ENCODE measurements around the gene ABTB1.
"Not testable (repeated sequence)": the region's sequence is repeated elsewhere in the genome, so short reads cannot be mapped to it uniquely, and the experiment has no call there.

ABTB1 gene

DNA sequence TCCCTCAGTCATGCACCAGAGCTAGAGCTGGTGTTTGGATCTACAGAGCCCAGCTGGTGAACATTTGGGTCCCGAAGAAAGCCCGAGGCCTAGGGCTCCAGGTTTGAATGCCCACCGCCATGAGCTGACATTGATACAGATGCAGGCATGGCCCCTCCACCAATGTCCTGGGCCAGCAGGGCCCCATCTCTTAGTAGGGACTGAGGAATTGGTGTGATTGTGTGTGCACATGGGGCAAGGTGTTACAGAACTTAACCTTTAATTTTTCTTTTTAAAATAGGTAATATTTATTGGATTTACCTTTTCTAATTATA lies 32.8 kb upstream of the ABTB1 start:
- no peaks in the 10 kb centered on the region for H3K9me3 Mint-ChIP-seq
- peaks cover 16% of the 10 kb centered on the region for H3K4me1 Mint-ChIP-seq (ENCODE audit: low read depth)
- H3K4me3 Mint-ChIP-seq: no peak overlapping the region
- peaks cover 6% of the 10 kb centered on the region for H3K27me3 Mint-ChIP-seq (ENCODE audit: low read depth)
- H3K36me3 Mint-ChIP-seq (ENCODE audit: low read depth): no peaks in the 10 kb centered on the region
- H3K27ac Mint-ChIP-seq: no peak overlapping the region

DNA sequence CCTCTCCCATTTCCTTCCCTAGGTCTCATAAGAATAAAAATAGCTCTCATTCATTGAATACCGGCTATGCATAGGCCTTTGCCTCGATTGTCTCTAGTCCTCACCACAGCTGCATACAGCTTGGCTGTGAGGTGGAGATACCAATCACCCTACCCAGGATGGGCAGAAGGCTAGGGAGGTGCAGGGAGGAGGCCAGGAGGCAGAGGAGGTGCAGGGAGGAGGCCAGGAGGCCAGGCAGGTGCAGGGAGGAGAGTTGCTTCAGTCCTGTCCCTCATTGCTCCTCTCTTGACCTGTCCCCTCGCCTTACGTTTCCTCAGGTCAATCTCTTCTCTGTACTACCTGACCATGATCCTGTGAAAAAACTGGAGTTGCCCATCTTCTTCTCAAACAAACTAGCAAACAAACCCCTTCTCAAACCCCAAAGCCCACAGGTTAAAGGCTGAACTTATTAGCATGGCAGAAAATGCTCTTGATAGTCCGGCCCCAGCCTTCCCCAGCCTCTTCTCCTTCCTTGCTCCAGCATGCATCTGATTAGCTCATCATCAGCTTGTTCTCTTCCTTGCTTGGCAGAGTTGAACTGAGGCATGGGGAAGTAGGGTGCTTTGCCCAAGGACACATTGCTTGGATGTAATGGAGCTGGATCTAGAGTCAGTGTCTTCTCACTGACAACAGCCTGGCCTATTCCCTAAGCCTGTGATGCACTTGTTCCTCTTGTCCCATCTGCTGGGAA lies 27.9 kb upstream of the ABTB1 start:
- H3K4me3 Mint-ChIP-seq: no peak overlapping the region
- peaks cover 3% of the 10 kb centered on the region for H3K27me3 Mint-ChIP-seq (ENCODE audit: low read depth)
- no peaks in the 10 kb centered on the region for H3K36me3 Mint-ChIP-seq (ENCODE audit: low read depth)
- no peaks in the 10 kb centered on the region for H3K9me3 Mint-ChIP-seq
- no peak overlapping the region for H3K27ac Mint-ChIP-seq
- H3K4me1 Mint-ChIP-seq (ENCODE audit: low read depth): no peaks in the 10 kb centered on the region

DNA sequence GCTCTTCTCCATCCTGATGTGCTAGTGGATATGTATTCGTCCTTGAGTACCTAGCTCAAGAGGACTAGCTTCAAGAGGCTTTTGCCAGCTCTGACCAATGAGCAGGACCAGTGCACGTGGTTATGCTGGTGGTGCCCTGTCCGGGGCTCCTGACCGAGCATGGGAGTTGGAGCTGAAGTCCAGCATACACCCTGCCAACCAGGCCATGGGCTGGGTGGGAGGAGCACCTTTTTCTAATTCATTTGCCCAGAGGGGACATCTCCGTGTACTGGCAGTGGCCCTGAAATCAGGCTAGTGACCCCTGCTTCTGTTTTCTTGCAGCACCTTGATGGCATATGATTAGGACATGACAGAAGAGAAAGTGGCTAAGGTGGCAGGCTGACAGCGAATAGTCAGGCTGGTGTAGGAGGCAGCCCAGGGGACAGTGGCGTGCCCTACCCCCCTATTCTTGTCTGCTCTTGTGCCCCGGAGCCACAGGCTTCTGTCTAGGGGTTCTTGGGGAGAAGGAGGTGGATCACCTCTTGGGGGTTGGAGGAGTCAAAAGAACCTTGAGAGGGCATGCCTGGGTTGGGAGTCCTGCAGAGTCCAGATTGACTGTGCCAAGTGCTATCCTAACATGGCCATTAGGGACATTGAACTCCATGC lies 27.3 kb upstream of the ABTB1 start:
- H3K4me1 Mint-ChIP-seq (ENCODE audit: low read depth): no peaks in the 10 kb centered on the region
- no peak overlapping the region for H3K27ac Mint-ChIP-seq
- H3K4me3 Mint-ChIP-seq: no peak overlapping the region
- H3K9me3 Mint-ChIP-seq: no peaks in the 10 kb centered on the region
- no peaks in the 10 kb centered on the region for H3K36me3 Mint-ChIP-seq (ENCODE audit: low read depth)
- peaks cover 3% of the 10 kb centered on the region for H3K27me3 Mint-ChIP-seq (ENCODE audit: low read depth)

DNA sequence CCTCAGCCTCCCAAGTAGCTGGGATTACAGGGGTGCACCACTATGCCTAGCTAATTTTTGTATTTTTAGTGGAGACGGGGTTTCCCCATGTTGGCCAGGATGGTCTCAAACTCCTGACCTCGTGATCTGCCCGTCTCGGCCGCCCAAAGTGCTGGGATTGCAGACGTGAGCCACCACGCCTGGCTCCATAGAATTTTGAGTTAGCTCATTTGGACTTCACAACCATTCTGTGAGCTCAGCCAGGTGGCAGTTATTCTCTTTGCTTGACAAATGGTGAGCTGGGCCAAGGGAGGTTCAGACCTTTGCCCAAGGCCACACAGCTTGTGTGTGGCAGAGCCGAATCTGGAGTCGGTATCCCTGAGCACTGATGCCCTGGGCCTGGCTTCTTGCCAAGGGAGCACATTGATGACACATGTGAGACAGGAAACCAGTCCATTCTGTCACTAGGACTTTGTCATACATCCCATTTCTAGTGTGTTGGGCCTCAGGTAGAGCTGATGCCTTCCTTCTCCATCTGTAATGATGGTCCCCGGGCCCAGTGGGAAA lies 26.2 kb upstream of the ABTB1 start:
- H3K27me3 Mint-ChIP-seq (ENCODE audit: low read depth): peaks cover 3% of the 10 kb centered on the region
- H3K9me3 Mint-ChIP-seq: no peaks in the 10 kb centered on the region
- H3K4me3 Mint-ChIP-seq: no peak overlapping the region
- H3K27ac Mint-ChIP-seq: no peak overlapping the region
- H3K36me3 Mint-ChIP-seq (ENCODE audit: low read depth): no peaks in the 10 kb centered on the region
- no peaks in the 10 kb centered on the region for H3K4me1 Mint-ChIP-seq (ENCODE audit: low read depth)

DNA sequence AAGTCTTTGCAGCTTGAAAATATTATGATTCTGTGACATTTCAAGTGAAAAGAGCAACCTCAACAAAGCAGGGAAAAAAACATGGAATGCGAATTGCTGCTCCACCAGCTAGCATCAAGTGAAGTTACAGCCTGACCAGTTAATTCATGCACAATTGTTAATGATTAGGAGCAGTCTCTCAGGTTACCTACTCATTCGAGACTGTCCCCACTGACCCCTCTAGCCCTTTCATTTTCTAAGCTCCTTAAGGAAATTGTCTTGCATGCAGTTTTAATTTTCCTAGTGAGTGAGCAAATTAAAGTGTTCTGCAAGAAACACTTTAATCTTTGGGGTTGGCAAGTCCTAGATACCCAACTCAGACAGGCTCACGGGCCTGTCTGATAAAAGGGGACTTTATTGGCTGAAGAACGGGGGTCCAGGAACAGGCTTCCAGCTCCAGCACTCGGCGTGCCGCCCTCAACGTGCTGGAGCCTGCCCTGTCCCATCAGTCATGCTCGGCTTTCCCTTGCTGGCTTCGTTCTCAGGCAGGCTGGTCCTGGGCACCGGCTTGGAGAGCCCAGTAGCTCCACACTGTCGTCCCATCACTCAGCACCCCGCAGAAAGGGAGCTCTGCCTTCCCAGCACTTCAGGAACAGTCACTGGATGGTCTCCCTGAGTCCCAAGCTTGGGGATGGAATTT lies 25.4 kb upstream of the ABTB1 start:
- H3K36me3 Mint-ChIP-seq (ENCODE audit: low read depth): no peaks in the 10 kb centered on the region
- H3K27ac Mint-ChIP-seq: no peak overlapping the region
- H3K27me3 Mint-ChIP-seq (ENCODE audit: low read depth): peaks cover 1% of the 10 kb centered on the region
- no peak overlapping the region for H3K4me3 Mint-ChIP-seq
- H3K4me1 Mint-ChIP-seq (ENCODE audit: low read depth): no peaks in the 10 kb centered on the region
- H3K9me3 Mint-ChIP-seq: no peaks in the 10 kb centered on the region

DNA sequence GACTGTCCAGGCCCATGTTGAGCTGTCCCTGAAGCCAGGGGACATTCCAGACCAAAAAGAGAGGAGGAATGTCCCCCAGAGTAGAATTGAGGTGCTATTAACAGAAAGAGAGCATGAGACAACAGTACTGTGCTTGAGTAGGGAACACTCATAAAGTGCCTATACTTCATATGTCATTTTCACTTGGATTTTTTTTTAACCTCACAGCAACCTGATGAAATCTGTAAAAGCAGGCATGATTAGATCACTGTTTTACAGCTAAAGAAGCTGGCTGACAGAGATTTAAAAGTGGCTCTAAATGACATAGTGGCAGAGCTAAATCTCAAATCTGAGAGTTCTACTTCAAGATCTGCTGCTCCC lies 24.9 kb upstream of the ABTB1 start:
- H3K9me3 Mint-ChIP-seq: no peaks in the 10 kb centered on the region
- H3K36me3 Mint-ChIP-seq (ENCODE audit: low read depth): no peaks in the 10 kb centered on the region
- H3K4me3 Mint-ChIP-seq: no peak overlapping the region
- H3K27ac Mint-ChIP-seq: no peak overlapping the region
- no peaks in the 10 kb centered on the region for H3K4me1 Mint-ChIP-seq (ENCODE audit: low read depth)
- H3K27me3 Mint-ChIP-seq (ENCODE audit: low read depth): no peaks in the 10 kb centered on the region

DNA sequence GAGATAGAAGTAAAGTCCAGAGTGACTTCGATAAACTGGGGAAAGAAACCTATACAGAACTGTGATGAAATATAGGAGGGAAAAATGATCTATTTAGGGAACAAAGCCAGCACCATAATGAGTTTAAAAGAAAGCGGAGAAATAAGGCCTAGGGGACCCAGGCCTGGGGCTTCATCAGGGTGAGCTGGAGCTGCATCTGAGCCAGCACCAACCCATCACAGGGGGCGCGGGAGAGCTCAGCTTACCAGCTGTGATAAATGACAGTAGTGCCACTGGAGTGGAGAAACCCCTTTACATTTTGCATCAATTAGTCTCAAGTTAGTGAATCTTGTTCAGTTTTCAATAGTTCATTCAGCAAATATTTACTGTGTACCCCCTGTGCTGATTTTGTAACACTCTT lies 22.5 kb upstream of the ABTB1 start:
- no peaks in the 10 kb centered on the region for H3K27me3 Mint-ChIP-seq (ENCODE audit: low read depth)
- no peak overlapping the region for H3K4me3 Mint-ChIP-seq
- no peaks in the 10 kb centered on the region for H3K4me1 Mint-ChIP-seq (ENCODE audit: low read depth)
- no peaks in the 10 kb centered on the region for H3K9me3 Mint-ChIP-seq
- H3K27ac Mint-ChIP-seq: no peak overlapping the region
- no peaks in the 10 kb centered on the region for H3K36me3 Mint-ChIP-seq (ENCODE audit: low read depth)

DNA sequence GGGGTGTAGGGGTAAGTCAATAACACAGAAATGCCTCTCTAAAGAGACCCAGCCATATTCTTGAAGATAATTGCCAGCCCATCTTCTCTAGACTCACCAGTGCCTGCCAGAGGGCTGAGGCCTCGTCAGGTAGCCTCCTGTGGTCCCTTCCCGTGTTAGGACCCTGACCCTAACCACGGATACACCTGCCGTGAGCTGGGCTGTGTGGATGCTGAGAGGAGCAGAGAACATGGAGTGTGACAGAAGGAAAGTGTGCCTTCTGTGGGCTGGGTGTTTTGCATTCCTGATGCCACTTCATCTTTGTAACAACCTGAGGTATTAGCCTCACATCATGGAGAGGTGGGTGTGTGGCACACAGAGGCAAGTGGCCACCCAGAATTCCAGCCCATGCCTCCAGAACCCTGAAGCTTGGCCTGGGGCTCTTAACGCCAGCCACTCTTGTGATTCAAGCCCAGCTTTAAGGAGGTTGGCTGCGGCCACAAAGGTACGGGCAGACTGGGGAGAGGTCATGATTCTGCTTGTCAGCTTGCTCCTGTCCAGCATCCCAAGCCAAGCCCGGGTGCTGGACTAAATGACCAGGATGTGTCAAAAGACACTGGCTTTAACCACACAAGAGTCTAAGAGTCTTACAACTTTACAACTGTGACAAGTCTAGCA lies 21.1 kb upstream of the ABTB1 start:
- Mint-ChIP-seq H3K4me3 (no peak overlapping the region), H3K27ac (no peak overlapping the region), H3K9me3 (no peaks in the 10 kb centered on the region), H3K27me3 (ENCODE audit: low read depth) (no peaks in the 10 kb centered on the region), H3K36me3 (ENCODE audit: low read depth) (no peaks in the 10 kb centered on the region), H3K4me1 (ENCODE audit: low read depth) (no peaks in the 10 kb centered on the region)

DNA sequence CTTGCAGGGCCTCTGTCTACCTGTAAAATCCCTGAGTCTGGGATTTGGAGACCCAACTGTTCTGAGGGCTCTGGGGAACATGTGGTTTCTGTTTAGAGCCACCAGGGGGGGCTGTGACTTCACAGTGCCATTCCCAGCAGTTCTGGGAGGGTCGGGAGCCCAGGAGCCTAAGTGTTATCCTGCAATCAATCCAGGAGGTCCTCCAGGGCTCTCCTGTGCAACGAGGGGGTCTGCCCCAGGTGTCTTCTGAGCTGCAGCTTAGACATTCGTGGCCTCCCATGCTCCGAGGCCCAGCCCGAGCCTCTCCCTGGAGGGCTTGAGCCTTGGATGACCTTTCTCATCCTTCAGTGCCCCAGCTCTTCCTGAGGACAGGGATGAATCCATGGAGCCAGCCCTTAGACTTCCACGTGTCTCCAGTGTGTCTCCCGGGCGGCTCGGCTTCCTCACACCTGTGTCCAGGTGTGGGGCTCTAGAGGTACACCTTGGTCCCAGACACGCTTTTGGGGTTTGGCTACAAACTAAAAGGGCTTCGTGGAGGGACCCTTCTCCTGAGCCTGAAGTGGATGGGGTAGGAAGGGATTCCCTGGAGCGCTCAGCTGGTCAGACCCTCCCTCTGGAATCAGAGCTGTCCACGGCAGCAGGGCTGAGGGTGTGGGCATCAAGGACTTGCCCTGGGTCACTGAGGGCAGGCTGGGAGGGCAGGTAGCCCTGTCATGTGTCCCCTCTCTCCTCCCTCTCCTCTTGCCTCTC lies 20.3 kb upstream of the ABTB1 start:
- Mint-ChIP-seq H3K4me1 (ENCODE audit: low read depth) (no peaks in the 10 kb centered on the region), H3K9me3 (no peaks in the 10 kb centered on the region), H3K4me3 (no peak overlapping the region), H3K27me3 (ENCODE audit: low read depth) (peaks cover 2% of the 10 kb centered on the region), H3K27ac (no peak overlapping the region), H3K36me3 (ENCODE audit: low read depth) (no peaks in the 10 kb centered on the region)

DNA sequence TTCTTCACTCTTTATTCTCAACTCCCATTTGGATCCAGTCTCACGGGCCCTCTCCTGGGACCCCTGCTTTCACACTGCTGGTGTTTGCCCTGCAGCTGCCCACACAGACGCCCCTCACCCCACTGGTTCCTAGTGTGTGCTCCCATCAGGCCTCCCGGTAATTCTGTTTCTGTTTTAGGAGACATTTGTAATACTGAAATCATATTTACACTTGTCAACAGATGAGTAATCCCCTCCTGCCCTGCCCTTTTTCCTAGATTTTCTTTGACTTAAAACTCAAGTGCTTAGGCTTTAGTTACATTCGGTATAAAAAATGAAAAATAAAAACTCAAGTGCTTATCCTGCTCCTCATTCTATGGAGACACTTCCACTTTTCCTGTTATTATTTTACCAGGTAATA lies 18.4 kb upstream of the ABTB1 start:
- no peak overlapping the region for H3K27ac Mint-ChIP-seq
- H3K36me3 Mint-ChIP-seq (ENCODE audit: low read depth): no peaks in the 10 kb centered on the region
- peaks cover 9% of the 10 kb centered on the region for H3K27me3 Mint-ChIP-seq (ENCODE audit: low read depth)
- H3K4me3 Mint-ChIP-seq: no peak overlapping the region
- no peaks in the 10 kb centered on the region for H3K4me1 Mint-ChIP-seq (ENCODE audit: low read depth)
- H3K9me3 Mint-ChIP-seq: no peaks in the 10 kb centered on the region

DNA sequence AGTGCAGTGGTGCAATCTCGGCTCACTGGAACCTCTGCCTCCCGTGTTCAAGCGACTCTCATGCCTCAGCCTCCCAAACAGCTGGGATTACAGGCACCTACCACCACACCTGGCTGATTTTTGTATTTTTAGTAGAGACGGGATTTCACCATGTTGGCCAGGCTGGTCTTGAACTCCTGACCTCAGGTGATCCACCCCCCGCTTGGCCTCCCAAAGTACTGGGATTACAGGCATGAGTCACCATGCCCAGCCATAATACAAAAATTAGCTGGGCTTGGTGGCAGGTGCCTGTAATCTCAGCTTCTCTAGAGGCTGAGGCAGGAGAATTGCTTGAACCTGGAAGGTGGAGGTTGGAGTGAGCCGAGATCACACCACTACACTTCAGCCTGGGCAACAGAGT lies 17.8 kb upstream of the ABTB1 start:
- H3K4me3 Mint-ChIP-seq; H3K4me1 Mint-ChIP-seq (ENCODE audit: low read depth); H3K27ac Mint-ChIP-seq; H3K9me3 Mint-ChIP-seq; H3K36me3 Mint-ChIP-seq (ENCODE audit: low read depth); H3K27me3 Mint-ChIP-seq (ENCODE audit: low read depth): not testable (repeated sequence)

DNA sequence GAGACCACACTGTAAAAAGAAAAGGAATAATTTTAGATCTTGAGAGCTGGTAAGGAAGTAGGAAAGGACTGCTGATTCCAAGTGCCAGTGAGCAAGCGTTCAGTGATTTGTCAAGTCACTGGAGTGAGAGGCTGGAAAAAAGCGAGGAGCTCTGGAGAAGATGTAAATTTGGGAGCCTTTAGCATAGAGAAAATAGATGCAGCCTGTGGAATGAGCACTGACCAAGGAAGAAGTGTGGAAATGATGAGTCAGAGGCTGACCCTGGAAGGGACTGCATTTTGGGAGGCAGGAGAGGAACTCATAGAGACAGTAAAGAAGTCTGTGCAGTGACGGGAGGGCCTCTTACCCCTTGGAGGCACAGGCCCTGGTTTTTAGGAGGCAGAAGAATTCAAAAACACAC lies 17.1 kb upstream of the ABTB1 start:
- Mint-ChIP-seq H3K9me3 (no peaks in the 10 kb centered on the region), H3K4me3 (no peak overlapping the region), H3K27me3 (ENCODE audit: low read depth) (peaks cover 12% of the 10 kb centered on the region), H3K27ac (no peak overlapping the region), H3K4me1 (ENCODE audit: low read depth) (peaks cover 1% of the 10 kb centered on the region), H3K36me3 (ENCODE audit: low read depth) (no peaks in the 10 kb centered on the region)

DNA sequence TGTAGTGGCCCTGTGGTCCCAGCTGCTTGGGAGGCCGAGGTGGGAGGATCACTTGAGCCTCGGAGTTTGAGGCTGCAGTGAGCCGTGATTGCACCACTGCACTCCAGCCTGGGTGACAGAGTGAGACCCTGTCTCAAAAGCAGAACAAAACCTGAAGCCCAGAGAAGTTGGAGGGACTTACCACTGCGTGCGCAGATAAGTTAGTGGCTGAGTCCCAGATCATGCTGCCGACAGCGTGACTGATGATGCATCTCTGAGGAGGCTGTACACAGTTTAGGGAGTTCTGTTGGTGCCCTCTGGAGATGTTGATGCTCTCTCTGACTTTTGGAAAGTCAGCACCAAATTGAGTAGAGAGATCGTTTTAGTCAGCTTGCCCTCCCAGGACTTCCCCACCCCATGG lies 15.8 kb upstream of the ABTB1 start:
- H3K27ac Mint-ChIP-seq: no peak overlapping the region
- peaks cover 12% of the 10 kb centered on the region for H3K27me3 Mint-ChIP-seq (ENCODE audit: low read depth)
- H3K36me3 Mint-ChIP-seq (ENCODE audit: low read depth): no peaks in the 10 kb centered on the region
- H3K4me3 Mint-ChIP-seq: no peak overlapping the region
- H3K9me3 Mint-ChIP-seq: no peaks in the 10 kb centered on the region
- H3K4me1 Mint-ChIP-seq (ENCODE audit: low read depth): peaks cover 1% of the 10 kb centered on the region

DNA sequence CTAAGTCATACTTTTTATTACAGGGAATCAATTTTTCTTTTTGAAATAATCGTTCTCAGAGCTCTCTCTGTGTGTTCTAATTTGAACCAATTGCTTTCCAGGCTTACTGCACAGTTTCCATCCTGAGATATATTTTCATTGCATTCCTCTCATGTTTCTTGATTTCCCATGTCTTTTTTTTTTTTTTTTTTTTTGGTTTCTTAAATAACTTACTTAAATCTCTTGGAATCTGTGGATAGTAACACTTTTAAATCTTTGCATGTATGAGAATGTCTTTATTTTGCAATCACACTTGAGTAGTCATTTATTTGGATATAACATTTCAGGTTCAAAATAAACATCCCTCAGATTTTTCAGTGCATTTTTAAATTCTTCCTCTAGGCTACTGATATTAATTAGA lies 14.5 kb upstream of the ABTB1 start:
- Mint-ChIP-seq H3K4me3 (no peak overlapping the region), H3K27me3 (ENCODE audit: low read depth) (peaks cover 12% of the 10 kb centered on the region)

More for the DNA sequence above, 14.5 kb upstream of the ABTB1 start:
- Mint-ChIP-seq H3K27ac (no peak overlapping the region), H3K4me1 (ENCODE audit: low read depth) (peaks cover 1% of the 10 kb centered on the region), H3K9me3 (no peaks in the 10 kb centered on the region), H3K36me3 (ENCODE audit: low read depth) (no peaks in the 10 kb centered on the region)
